GM23248 (cell line): ENCODE measurements around the gene PYGB. TPM values are rescaled to one million over a fixed set of nuclear protein-coding genes. Genes with fewer than 3 reads are reported as not detected.

Source experiments
- DNase-seq: peaks from one replicate; pipeline ENCODE4 v3.0.0-alpha.2; 2015
- H2AFZ ChIP-seq: fragments of 200-600 bp; sonication (generic); 2 replicates; pipeline ENCODE4 v1.6.1; 2016; ENCODE audit warnings: antibody characterized with exemption
- H3F3A ChIP-seq: fragments of 200-600 bp; sonication (generic); 2 replicates; pipeline ENCODE4 v1.6.1; 2016; ENCODE audit warnings: mild to moderate bottlenecking, antibody characterized with exemption, mixed run types; ENCODE audit not compliant: insufficient read depth
- H3K27ac ChIP-seq: fragments of 200-600 bp; sonication (generic); 2 replicates; pipeline ENCODE4 v1.5.1; 2016; ENCODE audit warnings: mild to moderate bottlenecking
- H3K27me3 ChIP-seq: fragments of 200-600 bp; sonication (generic); replicated peaks from 2 replicates; pipeline ENCODE4 v1.6.1; 2016; ENCODE audit warnings: mild to moderate bottlenecking; ENCODE audit not compliant: insufficient read depth
- H3K36me3 ChIP-seq: fragments of 200-600 bp; sonication (generic); 2 replicates; pipeline ENCODE4 v1.6.1; 2016; ENCODE audit warnings: low read depth, mild to moderate bottlenecking
- H3K4me1 ChIP-seq: fragments of 200-600 bp; sonication (generic); 2 replicates; pipeline ENCODE4 v1.6.1; 2016; ENCODE audit warnings: mild to moderate bottlenecking; ENCODE audit not compliant: insufficient read depth
- H3K4me2 ChIP-seq: fragments of 200-600 bp; sonication (generic); one replicate; pipeline ENCODE4 v1.6.1; 2016; ENCODE audit warnings: mild to moderate bottlenecking; ENCODE audit not compliant: unreplicated experiment
- H3K4me3 ChIP-seq: fragments of 200-600 bp; sonication (generic); 2 replicates; pipeline ENCODE4 v1.5.1; 2016; ENCODE audit warnings: mild to moderate bottlenecking
- H3K79me2 ChIP-seq: fragments of 200-600 bp; sonication (generic); 2 replicates; pipeline ENCODE4 v1.6.1; 2016; ENCODE audit warnings: mild to moderate bottlenecking; ENCODE audit not compliant: insufficient read depth
- H3K9ac ChIP-seq: fragments of 200-600 bp; sonication (generic); 2 replicates; pipeline ENCODE4 v1.6.1; 2016; ENCODE audit warnings: mild to moderate bottlenecking
- H3K9me2 ChIP-seq: fragments of 200-600 bp; sonication (generic); 2 replicates; pipeline ENCODE4 v1.6.1; 2016; ENCODE audit warnings: mixed run types, mild to moderate bottlenecking, moderate library complexity; ENCODE audit not compliant: insufficient read depth
- H3K9me3 ChIP-seq: fragments of 200-600 bp; sonication (generic); one replicate; pipeline ENCODE4 v1.6.1; 2017; ENCODE audit warnings: low read depth
- H4K20me1 ChIP-seq: fragments of 200-600 bp; sonication (generic); 2 replicates; pipeline ENCODE4 v1.6.0; 2016; ENCODE audit not compliant: insufficient read depth
- EZH2 ChIP-seq: fragments of 200-600 bp; sonication (generic); IDR thresholded peaks from 2 replicates; pipeline ENCODE4 v1.6.1; 2018; ENCODE audit warnings: antibody characterized with exemption, mild to moderate bottlenecking; ENCODE audit not compliant: insufficient read depth, poor library complexity, severe bottlenecking
- EZH2phosphoT487 ChIP-seq: fragments of 200-600 bp; sonication (generic); IDR thresholded peaks from 2 replicates; pipeline ENCODE4 v1.6.1; 2018; ENCODE audit warnings: antibody characterized with exemption, moderate library complexity, mild to moderate bottlenecking, low read depth; ENCODE audit not compliant: insufficient read depth
- WGBS, 2 experiments: methylation state at CpG; one replicate each; pipeline ENCODE4 v1.1.6; 2015 to 2017; ENCODE audit warnings: low lambda C conversion rate in 2 of 2, low coverage in 1 of 2; ENCODE audit errors: missing lambda C conversion rate in 2 of 2; 5-methylcytosine and 5-hydroxymethylcytosine counted together
- in situ Hi-C: fragments of 300-500 bp; cut with MboI; formaldehyde crosslinking; loops from 2 replicates; pipeline ENCODE4 v1.15.0; 2020
- polyA plus RNA-seq: library from polyadenylated mRNA; unstranded; fragments of >200 nt; fragmentation: Nextera tagmentation; extraction: Ambion mirVana; gene quantifications from 2 replicates; pipeline ENCODE4 v1.2.1, GENCODE V29; 2016
- total RNA-seq: library from RNA; depleted of rRNA; stranded (reverse); fragments of >200 nt; shearing (Covaris generic); gene quantifications from 2 replicates; pipeline ENCODE4 v1.2.3, GENCODE V29; 2014

PYGB gene
- total and polyA plus RNA-seq, 2 experiments from 2014 or later = 74.1 to 116 TPM

GRCh38 chr20:25214426-25214790 lies 33.5 kb upstream of the PYGB start:
- Histone ChIP-seq H3F3A (no peaks in the 10 kb centered on the region), H3K9me3 (no peaks in the 10 kb centered on the region), H2AFZ (no peak overlapping the region), H3K27me3 (no peaks in the 10 kb centered on the region), H3K79me2 (peaks cover 5% of the 10 kb centered on the region; the same call in 1 of the 2 replicates), H3K36me3 (peaks cover 26% of the 10 kb centered on the region; the same call in 1 of the 2 replicates), H3K27ac (no peak overlapping the region), H3K9ac (no peak overlapping the region), H3K4me1 (no peaks in the 10 kb centered on the region), H4K20me1 (no peaks in the 10 kb centered on the region), H3K9me2 (no peaks in the 10 kb centered on the region), H3K4me3 (no peak overlapping the region), H3K4me2 (no peak overlapping the region)
- in situ Hi-C loops = no loop called here
- WGBS, 2 experiments = 87% methylated on average over 7 of the region's 7 CpGs
- no peak for DNase-seq
- TF ChIP-seq EZH2 (no peak), EZH2phosphoT487 (no peak)

DNA sequence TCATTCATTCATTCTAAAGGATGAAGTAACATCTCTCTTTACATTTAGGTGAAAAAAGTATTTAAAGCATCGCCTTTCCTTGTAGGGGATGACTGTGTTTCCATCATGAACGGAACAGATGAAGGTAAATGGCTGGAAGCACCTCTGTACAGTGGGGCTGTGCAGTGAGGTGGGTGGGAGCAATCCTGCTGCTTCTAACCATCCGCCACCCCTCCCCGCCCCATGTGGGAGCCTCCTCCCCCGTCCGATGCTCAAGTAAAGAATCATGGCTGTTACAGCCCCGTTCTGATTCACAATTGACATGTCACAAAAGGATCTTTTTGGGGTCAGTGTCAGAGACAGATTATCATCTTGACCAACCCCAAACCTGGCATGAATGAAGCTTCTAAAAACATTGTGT lies 33.1 kb upstream of the PYGB start:
- in situ Hi-C loops = no loop called here
- no peaks in the 10 kb centered on the region for H3K9me2 ChIP-seq
- no peak overlapping the region for H3K9ac ChIP-seq
- 0 out of 2 replicates have a peak, but pooled peaks cover under 1% of the 10 kb centered on the region for H3K79me2 ChIP-seq
- H3K4me1 ChIP-seq = no peaks in the 10 kb centered on the region
- DNase-seq = no peak
- H2AFZ ChIP-seq = no peak overlapping the region
- H4K20me1 ChIP-seq = no peaks in the 10 kb centered on the region
- H3K4me2 ChIP-seq = no peak overlapping the region
- H3K4me3 ChIP-seq = no peak overlapping the region
- H3K27me3 ChIP-seq = no peaks in the 10 kb centered on the region
- 96 to 97% methylated on average over 7 of the region's 7 CpGs for WGBS, 2 experiments
- H3K36me3 ChIP-seq = peaks cover 25% of the 10 kb centered on the region; the same call in 1 of the 2 replicates
- no peak for TF ChIP-seq EZH2
- no peak for TF ChIP-seq EZH2phosphoT487
- no peaks in the 10 kb centered on the region for H3K9me3 ChIP-seq
- no peaks in the 10 kb centered on the region for H3F3A ChIP-seq
- no peak overlapping the region for H3K27ac ChIP-seq

DNA sequence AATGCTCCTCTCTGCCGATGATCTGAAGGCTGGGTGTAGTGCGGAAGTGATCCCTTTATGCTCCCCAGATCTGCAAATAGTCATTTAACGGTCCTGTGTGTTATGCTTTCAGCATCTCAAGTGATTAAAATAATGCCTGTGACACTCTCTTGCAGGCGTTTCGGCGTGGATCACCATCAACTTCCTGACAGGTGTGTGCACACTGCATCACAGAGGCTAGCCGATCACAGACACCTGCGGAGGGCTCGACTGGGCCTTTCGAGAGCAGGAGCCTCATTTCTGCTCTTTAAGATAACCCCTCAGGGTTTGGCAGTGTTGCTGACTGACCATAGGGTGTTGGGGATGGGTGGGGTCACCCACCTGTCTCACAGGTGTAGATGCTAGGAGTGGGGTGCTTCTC lies 32.4 kb upstream of the PYGB start:
- Histone ChIP-seq H4K20me1 (no peaks in the 10 kb centered on the region), H3K4me2 (no peak overlapping the region), H3K4me3 (no peak overlapping the region), H3K36me3 (peaks cover 24% of the 10 kb centered on the region; the same call in 1 of the 2 replicates), H3K79me2 (no peaks in the 10 kb centered on the region), H3K27me3 (no peaks in the 10 kb centered on the region), H3F3A (no peaks in the 10 kb centered on the region), H3K9me2 (no peaks in the 10 kb centered on the region), H2AFZ (no peak overlapping the region), H3K4me1 (no peaks in the 10 kb centered on the region), H3K9ac (no peak overlapping the region), H3K9me3 (no peaks in the 10 kb centered on the region), H3K27ac (no peak overlapping the region)
- DNase-seq = no peak
- WGBS, 2 experiments = 93 to 94% methylated on average over 10 of the region's 10 CpGs
- TF ChIP-seq EZH2phosphoT487 = no peak
- no peak for TF ChIP-seq EZH2
- in situ Hi-C loops = no loop called here

- H3K9me2 ChIP-seq = no peaks in the 10 kb centered on the region
- peaks cover 18% of the 10 kb centered on the region; the same call in 1 of the 2 replicates for H3K36me3 ChIP-seq
- no peaks in the 10 kb centered on the region for H4K20me1 ChIP-seq
- in situ Hi-C loops = no loop called here
- no peaks in the 10 kb centered on the region for H3F3A ChIP-seq
- no peak overlapping the region for H3K27ac ChIP-seq
- H3K79me2 ChIP-seq = no peaks in the 10 kb centered on the region
- H3K4me1 ChIP-seq = no peaks in the 10 kb centered on the region
- TF ChIP-seq EZH2phosphoT487 = no peak
- no peak for TF ChIP-seq EZH2
- H3K27me3 ChIP-seq = no peaks in the 10 kb centered on the region
- no peaks in the 10 kb centered on the region for H3K9me3 ChIP-seq
- H3K9ac ChIP-seq = no peak overlapping the region
- 89 to 98% methylated on average over 15 to 16 of the region's 16 CpGs for WGBS, 2 experiments
- no peak overlapping the region for H2AFZ ChIP-seq
- no peak overlapping the region for H3K4me2 ChIP-seq
- DNase-seq = no peak
- H3K4me3 ChIP-seq = no peak overlapping the region
These were observed 31.5 kb upstream of the PYGB start for GRCh38 chr20:25216199-25216945.
